IMR-90 (cell line): ENCODE data around the gene SYT17. TPM values are rescaled to one million over a fixed set of nuclear protein-coding genes. Genes with fewer than 3 reads are reported as not detected.

ENCODE experiments used
- ATAC-seq: fragments of 200-7000 bp; cut with Tn5 transposase; 2 replicates; pipeline ENCODE4 v1.9.1; 2020; ENCODE audit warnings: low read depth, mild to moderate bottlenecking, moderate library complexity
- BruUV-seq: library from RNA; stranded (reverse); fragments of 400-500 nt; replicated peaks from 2 replicates; lab custom pipeline; 2021; lab: Mats Ljungman, UMichigan
- CTCF ChIA-PET: fragments of 300-600 bp; formaldehyde crosslinking; extraction: SDS; loops from one replicate; lab custom pipeline; 2021; ENCODE audit warnings: antibody characterized with exemption; lab: Yijun Ruan, JAX
- POLR2A ChIA-PET: fragments of 300-600 bp; sonication (Branson Sonifier 250); formaldehyde crosslinking; loops from one replicate; lab custom pipeline; 2022; ENCODE audit warnings: antibody characterized with exemption; ENCODE audit not compliant: unreplicated experiment; lab: Charles Lee
- DNase-seq: peaks from one replicate; pipeline ENCODE4 v3.0.0; 2013
- H2AFZ ChIP-seq: replicated peaks from 2 replicates; pipeline ENCODE3; 2013; ENCODE audit warnings: low read length, mild to moderate bottlenecking; ENCODE audit not compliant: poor library complexity
- H2AK5ac ChIP-seq: 2 replicates; pipeline ENCODE4 v1.6.1; 2013; ENCODE audit warnings: low read depth, low read length, inconsistent platforms
- H2AK9ac ChIP-seq: replicated peaks from 2 replicates; pipeline ENCODE3; 2013; ENCODE audit warnings: mild to moderate bottlenecking, low read depth, low read length, moderate library complexity; ENCODE audit not compliant: poor library complexity
- H2BK120ac ChIP-seq: 2 replicates; pipeline ENCODE4 v1.6.1; 2013; ENCODE audit warnings: low read depth, low read length, inconsistent platforms
- H2BK15ac ChIP-seq: 3 replicates; pipeline ENCODE4 v1.6.1; 2013; ENCODE audit warnings: low read depth, low read length, inconsistent platforms
- H2BK20ac ChIP-seq: 2 replicates; pipeline ENCODE4 v1.6.1; 2013; ENCODE audit warnings: low read depth, mild to moderate bottlenecking, inconsistent platforms, low read length, moderate library complexity
- H2BK5ac ChIP-seq: 2 replicates; pipeline ENCODE4 v1.6.1; 2013; ENCODE audit warnings: mild to moderate bottlenecking, low read depth, low read length, inconsistent platforms; ENCODE audit not compliant: poor library complexity, severe bottlenecking
- H3K14ac ChIP-seq: replicated peaks from 2 replicates; pipeline ENCODE4 v1.6.1; 2013; ENCODE audit warnings: low read depth, low read length, inconsistent platforms
- H3K18ac ChIP-seq: 2 replicates; pipeline ENCODE4 v1.6.1; 2013; ENCODE audit warnings: low read depth, low read length, control low read depth
- H3K23ac ChIP-seq: 2 replicates; pipeline ENCODE4 v1.6.1; 2013; ENCODE audit warnings: low read depth, low read length, inconsistent platforms
- H3K27ac ChIP-seq: 2 replicates; pipeline ENCODE4 v1.5.1; 2013; ENCODE audit warnings: mild to moderate bottlenecking, control low read depth, low read length; ENCODE audit not compliant: insufficient read depth
- H3K27me3 ChIP-seq: 2 replicates; pipeline ENCODE4 v1.6.1; 2013; ENCODE audit warnings: low read length; ENCODE audit not compliant: control insufficient read depth, insufficient read depth
- H3K36me3 ChIP-seq: 2 replicates; pipeline ENCODE4 v1.6.1; 2013; ENCODE audit warnings: low read length, mixed read lengths; ENCODE audit not compliant: control insufficient read depth, insufficient read depth
- H3K4ac ChIP-seq: 2 replicates; pipeline ENCODE4 v1.6.1; 2013; ENCODE audit warnings: low read depth, low read length, inconsistent platforms
- H3K4me1 ChIP-seq: 2 replicates; pipeline ENCODE4 v1.6.1; 2013; ENCODE audit warnings: low read length, mixed read lengths; ENCODE audit not compliant: control insufficient read depth, insufficient read depth
- H3K4me2 ChIP-seq: 2 replicates; pipeline ENCODE4 v1.6.1; 2013; ENCODE audit warnings: low read depth, mild to moderate bottlenecking, control low read depth, low read length, moderate library complexity
- H3K4me3 ChIP-seq: 2 replicates; pipeline ENCODE4 v1.5.1; 2013; ENCODE audit warnings: low read depth, mild to moderate bottlenecking, control low read depth, low read length, moderate library complexity; ENCODE audit not compliant: insufficient read depth
- H3K56ac ChIP-seq: 2 replicates; pipeline ENCODE4 v1.6.1; 2013; ENCODE audit warnings: low read length, inconsistent platforms; ENCODE audit not compliant: insufficient read depth; ENCODE audit errors: extremely low read depth
- H3K79me1 ChIP-seq, 2 experiments: 2 replicates each; pipeline ENCODE4 v1.6.1; 2013; ENCODE audit warnings: low read length in 2 of 2, inconsistent platforms in 1 of 2, low read depth in 1 of 2
- H3K9ac ChIP-seq: 2 replicates; pipeline ENCODE4 v1.6.1; 2013; ENCODE audit warnings: low read depth, low read length, control low read depth
- H3K9me1 ChIP-seq: 2 replicates; pipeline ENCODE4 v1.6.1; 2013; ENCODE audit warnings: low read length, inconsistent platforms; ENCODE audit not compliant: insufficient read depth
- H3K9me3 ChIP-seq: 2 replicates; pipeline ENCODE4 v1.6.1; 2013; ENCODE audit warnings: low read length; ENCODE audit not compliant: control insufficient read depth, insufficient read depth
- H4K20me1 ChIP-seq: 2 replicates; pipeline ENCODE4 v1.6.1; 2013; ENCODE audit warnings: low read length, inconsistent platforms; ENCODE audit not compliant: insufficient read depth
- H4K5ac ChIP-seq: 2 replicates; pipeline ENCODE4 v1.6.1; 2013; ENCODE audit warnings: mild to moderate bottlenecking, low read depth, low read length, control low read depth
- H4K8ac ChIP-seq, 2 experiments: 2 replicates each; pipeline ENCODE4 v1.6.1; 2013; ENCODE audit warnings: low read depth in 2 of 2, low read length in 2 of 2, control low read depth in 1 of 2, inconsistent platforms in 1 of 2
- H4K91ac ChIP-seq: 2 replicates; pipeline ENCODE4 v1.6.1; 2013; ENCODE audit warnings: low read depth, low read length, inconsistent platforms; ENCODE audit not compliant: insufficient read depth
- CEBPB ChIP-seq: IDR thresholded peaks from 2 replicates; pipeline ENCODE4 v1.6.1; 2012; ENCODE audit warnings: low read depth, low read length, improper control_type of control experiment
- CHD1 ChIP-seq: IDR thresholded peaks from 2 replicates; pipeline ENCODE4 v1.6.1; 2012; ENCODE audit warnings: low read depth, low read length, improper control_type of control experiment
- MAZ ChIP-seq: IDR thresholded peaks from 2 replicates; pipeline ENCODE4 v1.6.1; 2012; ENCODE audit warnings: low read depth, mild to moderate bottlenecking, low read length, improper control_type of control experiment, moderate library complexity, borderline replicate concordance
- MXI1 ChIP-seq: IDR thresholded peaks from 2 replicates; pipeline ENCODE4 v1.6.1; 2012; ENCODE audit warnings: low read depth, mild to moderate bottlenecking, low read length, moderate library complexity, borderline replicate concordance
- WGBS, 2 experiments: methylation state at CpG; one replicate each; pipeline versions ENCODE4 v1.1.5 to v1.1.7; 2013; ENCODE audit warnings: missing lambda C conversion rate in 2 of 2; ENCODE audit not compliant: insufficient read length in 1 of 2; ENCODE audit errors: extremely low coverage in 2 of 2; 5-methylcytosine and 5-hydroxymethylcytosine counted together
- dilution Hi-C: fragments of 300-500 bp; cut with HindIII; formaldehyde crosslinking; loops from one replicate; pipeline ENCODE4 v1.14.3; 2018; ENCODE audit warnings: low sequenced_read_pairs; ENCODE audit not compliant: unreplicated experiment
- in situ Hi-C: fragments of 300-500 bp; cut with MboI; formaldehyde crosslinking; loops from 3 replicates; pipeline ENCODE4 v1.14.3; 2019; ENCODE audit warnings: low sequenced_read_pairs, inconsistent platforms, mixed read lengths
- intact Hi-C: fragments of 100-400 bp; cut with micrococcal nuclease; formaldehyde crosslinking; loops from 2 replicates; pipeline ENCODE4 v1.10.0; 2022
- polyA plus RNA-seq, 3 experiments: library from polyadenylated mRNA; depleted of rRNA; stranded (reverse); fragments of >200 nt; gene quantifications; 2 replicates each; pipeline ENCODE4 v1.2.3, GENCODE V29; 2012; ENCODE audit warnings: low replicate concordance in 1 of 3
- total RNA-seq: library from RNA; depleted of rRNA; stranded (reverse); fragments of >200 nt; gene quantifications from 2 replicates; pipeline ENCODE4 v1.2.3, GENCODE V29; 2012

The SYT17 gene
- total and polyA plus RNA-seq, 2 of the 4 experiments (the other 2 are of a cell fraction) = not detected

DNA sequence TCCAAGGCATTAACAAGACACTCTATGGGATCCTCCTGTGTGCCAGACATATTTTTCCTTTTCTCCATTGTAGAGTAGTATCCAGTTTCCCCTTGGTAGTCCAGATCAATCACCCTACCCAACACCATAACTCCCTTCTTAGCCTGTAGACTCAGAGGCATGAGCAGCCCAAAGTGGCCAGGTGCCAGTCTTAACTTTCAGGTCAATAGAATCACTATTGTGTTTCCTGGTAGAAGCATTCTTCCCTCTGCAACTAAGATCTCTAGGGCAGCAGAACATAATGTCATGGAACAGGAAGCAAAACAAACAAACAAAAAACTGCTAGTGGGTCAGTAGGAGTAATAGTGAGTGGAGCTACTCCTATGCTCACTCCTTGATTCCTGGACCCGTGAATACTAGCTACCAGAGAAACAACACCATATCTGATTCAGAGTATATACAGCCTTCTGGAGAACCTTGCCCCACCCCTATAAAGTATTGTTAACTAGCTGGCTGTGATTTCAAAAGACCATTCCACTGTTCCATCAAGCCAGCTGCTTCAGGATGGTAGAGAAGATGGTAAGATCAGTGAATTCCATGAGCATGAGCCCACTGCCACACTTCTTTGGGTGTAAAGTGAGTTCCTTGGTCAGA lies 106.2 kb downstream of the SYT17 start:
- H3K4ac ChIP-seq = no peak overlapping the region
- no peak overlapping the region for H3K18ac ChIP-seq
- no peak overlapping the region for H3K27ac ChIP-seq
- H3K23ac ChIP-seq = no peak overlapping the region
- H2AK9ac ChIP-seq = no peak overlapping the region
- no peak for DNase-seq
- H3K4me1 ChIP-seq = no peaks in the 10 kb centered on the region
- intact Hi-C loops (no loop called here), in situ Hi-C loops (no loop called here), dilution Hi-C loops (no loop called here)
- H3K56ac ChIP-seq = no peak overlapping the region
- no peak overlapping the region for H2AK5ac ChIP-seq
- H4K20me1 ChIP-seq = no peaks in the 10 kb centered on the region
- H2BK20ac ChIP-seq = no peak overlapping the region
- no peak overlapping the region for H2BK5ac ChIP-seq
- no TSS peak for BruUV-seq
- no CpG with 5 or more reads among the region's 1 CpG for WGBS, 2 experiments
- no peak overlapping the region for H4K91ac ChIP-seq
- no peaks in the 10 kb centered on the region for H3K36me3 ChIP-seq
- no peak overlapping the region for H4K5ac ChIP-seq
- H3K79me1 ChIP-seq = no peaks in the 10 kb centered on the region
- H3K9ac ChIP-seq = no peak overlapping the region
- ATAC-seq = no peak
- ChIA-PET CTCF (no interaction called here), POLR2A (no interaction called here)
- no peak overlapping the region for H3K4me3 ChIP-seq
- H3K9me1 ChIP-seq = no peaks in the 10 kb centered on the region
- H2BK120ac ChIP-seq = no peak overlapping the region
- TF ChIP-seq CHD1 (no peak), MXI1 (no peak), CEBPB (no peak), MAZ (no peak)
- H4K8ac ChIP-seq = no peak overlapping the region
- no peak overlapping the region for H2AFZ ChIP-seq
- no peak overlapping the region for H2BK15ac ChIP-seq
- H3K14ac ChIP-seq = no peak overlapping the region
- H3K9me3 ChIP-seq = no peaks in the 10 kb centered on the region
- no peaks in the 10 kb centered on the region for H3K27me3 ChIP-seq
- H3K4me2 ChIP-seq = no peak overlapping the region
